Measurements from ENCODE around the gene DSCAM.

The DSCAM gene

DNA sequence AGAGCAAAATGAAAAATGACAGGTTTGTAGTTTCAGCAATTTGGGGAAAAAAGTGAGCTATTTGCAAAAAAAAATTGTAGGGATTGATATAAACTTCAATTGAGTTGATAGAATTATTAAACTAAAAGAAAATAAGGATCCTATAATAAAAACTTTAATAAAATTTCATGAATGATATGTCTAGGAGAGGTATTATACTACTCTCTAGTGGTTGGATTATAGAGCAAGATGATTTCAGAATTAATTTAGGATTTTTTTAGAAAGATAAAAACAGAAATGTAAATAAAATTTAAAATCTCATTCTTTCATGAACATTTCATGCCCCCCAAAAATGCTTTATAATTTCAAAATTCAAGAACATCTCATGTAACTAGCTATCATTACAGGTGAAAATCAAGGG is 430.4 kb downstream of the DSCAM start:
- no peak for DNase-seq (ENCODE audit: low read depth in 1 of 2, low spot score in 1 of 2)
- H3K27me3 ChIP-seq (ENCODE audit: insufficient read depth, poor library complexity, severe bottlenecking), result no peaks in the 10 kb centered on the region

DNA sequence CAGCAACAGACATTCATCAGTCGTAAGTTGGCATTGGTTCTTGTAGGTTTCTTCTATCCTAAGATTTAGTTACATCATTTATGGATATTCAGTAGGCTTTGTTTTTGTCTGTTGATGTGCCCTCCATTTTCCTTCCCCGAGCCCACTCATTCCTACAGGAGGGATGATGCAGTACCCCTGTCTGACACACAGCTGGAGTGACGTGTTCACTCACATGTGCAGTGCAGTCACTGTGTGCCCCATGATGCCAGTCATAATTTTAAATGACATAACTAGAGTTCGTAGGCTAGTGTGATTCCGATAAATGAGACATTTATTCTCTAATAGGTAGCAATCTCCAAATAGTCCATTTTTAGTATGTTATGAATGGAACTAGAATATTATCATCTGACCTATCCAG is 438.4 kb downstream of the DSCAM start:
- TF ChIP-seq REST (IDR thresholded peaks at IDR 0.05; ENCODE audit: insufficient replicate concordance, low read depth) (no peak), GABPA (IDR thresholded peaks at IDR 0.05; ENCODE audit: low read depth) (no peak), SPI1 (IDR thresholded peaks at IDR 0.05; ENCODE audit: borderline replicate concordance, low read depth) (no peak), POLR2AphosphoS5 (IDR thresholded peaks at IDR 0.05; ENCODE audit: low read depth) (no peak)
- TF ChIP-seq, protein P1, sequence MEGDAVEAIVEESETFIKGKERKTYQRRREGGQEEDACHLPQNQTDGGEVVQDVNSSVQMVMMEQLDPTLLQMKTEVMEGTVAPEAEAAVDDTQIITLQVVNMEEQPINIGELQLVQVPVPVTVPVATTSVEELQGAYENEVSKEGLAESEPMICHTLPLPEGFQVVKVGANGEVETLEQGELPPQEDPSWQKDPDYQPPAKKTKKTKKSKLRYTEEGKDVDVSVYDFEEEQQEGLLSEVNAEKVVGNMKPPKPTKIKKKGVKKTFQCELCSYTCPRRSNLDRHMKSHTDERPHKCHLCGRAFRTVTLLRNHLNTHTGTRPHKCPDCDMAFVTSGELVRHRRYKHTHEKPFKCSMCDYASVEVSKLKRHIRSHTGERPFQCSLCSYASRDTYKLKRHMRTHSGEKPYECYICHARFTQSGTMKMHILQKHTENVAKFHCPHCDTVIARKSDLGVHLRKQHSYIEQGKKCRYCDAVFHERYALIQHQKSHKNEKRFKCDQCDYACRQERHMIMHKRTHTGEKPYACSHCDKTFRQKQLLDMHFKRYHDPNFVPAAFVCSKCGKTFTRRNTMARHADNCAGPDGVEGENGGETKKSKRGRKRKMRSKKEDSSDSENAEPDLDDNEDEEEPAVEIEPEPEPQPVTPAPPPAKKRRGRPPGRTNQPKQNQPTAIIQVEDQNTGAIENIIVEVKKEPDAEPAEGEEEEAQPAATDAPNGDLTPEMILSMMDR (IDR thresholded peaks at IDR 0.05; ENCODE audit: insufficient read depth, low read length), result no peak
- no peak overlapping the region for H3K4me3 ChIP-seq (replicated peaks; ENCODE audit: insufficient read depth, low read length)
- no peak overlapping the region for H3K27ac ChIP-seq (replicated peaks)
- no peak for DNase-seq (ENCODE audit: low read depth in 1 of 2, low spot score in 1 of 2)
- H3K27me3 ChIP-seq (ENCODE audit: insufficient read depth, poor library complexity, severe bottlenecking), result no peaks in the 10 kb centered on the region

More for the DNA sequence above, 430.4 kb downstream of the DSCAM start:
- Histone ChIP-seq H3K4me3 (replicated peaks; ENCODE audit: insufficient read depth, low read length) (no peak overlapping the region), H3K27ac (replicated peaks) (no peak overlapping the region)
- no peak for TF ChIP-seq SPI1 (IDR thresholded peaks at IDR 0.05; ENCODE audit: borderline replicate concordance, low read depth)
- TF ChIP-seq POLR2AphosphoS5 (IDR thresholded peaks at IDR 0.05; ENCODE audit: low read depth), result no peak
- TF ChIP-seq, protein P1 (IDR thresholded peaks at IDR 0.05; ENCODE audit: insufficient read depth, low read length), result no peak
- TF ChIP-seq GABPA (IDR thresholded peaks at IDR 0.05; ENCODE audit: low read depth), result no peak

- TF ChIP-seq POLR2AphosphoS5 (IDR thresholded peaks at IDR 0.05; ENCODE audit: low read depth) (no peak), GABPA (IDR thresholded peaks at IDR 0.05; ENCODE audit: low read depth) (no peak), REST (IDR thresholded peaks at IDR 0.05; ENCODE audit: insufficient replicate concordance, low read depth) (no peak), SPI1 (IDR thresholded peaks at IDR 0.05; ENCODE audit: borderline replicate concordance, low read depth) (no peak)
- TF ChIP-seq, protein P1 (IDR thresholded peaks at IDR 0.05; ENCODE audit: insufficient read depth, low read length), result no peak
- no peak for DNase-seq (ENCODE audit: low read depth in 1 of 2, low spot score in 1 of 2)
- H3K27me3 ChIP-seq (ENCODE audit: insufficient read depth, poor library complexity, severe bottlenecking), result no peaks in the 10 kb centered on the region
- H3K4me3 ChIP-seq (replicated peaks; ENCODE audit: insufficient read depth, low read length), result no peak overlapping the region
- no peak overlapping the region for H3K27ac ChIP-seq (replicated peaks)
These were observed 442.6 kb downstream of the DSCAM start for GRCh38 chr21:40404396-40404800.
